ENCODE measurements around the gene RIMKLA.

GRCh38 chr1:42417166-42417565, 36.6 kb downstream of the RIMKLA start:
- TF ChIP-seq, protein P1, sequence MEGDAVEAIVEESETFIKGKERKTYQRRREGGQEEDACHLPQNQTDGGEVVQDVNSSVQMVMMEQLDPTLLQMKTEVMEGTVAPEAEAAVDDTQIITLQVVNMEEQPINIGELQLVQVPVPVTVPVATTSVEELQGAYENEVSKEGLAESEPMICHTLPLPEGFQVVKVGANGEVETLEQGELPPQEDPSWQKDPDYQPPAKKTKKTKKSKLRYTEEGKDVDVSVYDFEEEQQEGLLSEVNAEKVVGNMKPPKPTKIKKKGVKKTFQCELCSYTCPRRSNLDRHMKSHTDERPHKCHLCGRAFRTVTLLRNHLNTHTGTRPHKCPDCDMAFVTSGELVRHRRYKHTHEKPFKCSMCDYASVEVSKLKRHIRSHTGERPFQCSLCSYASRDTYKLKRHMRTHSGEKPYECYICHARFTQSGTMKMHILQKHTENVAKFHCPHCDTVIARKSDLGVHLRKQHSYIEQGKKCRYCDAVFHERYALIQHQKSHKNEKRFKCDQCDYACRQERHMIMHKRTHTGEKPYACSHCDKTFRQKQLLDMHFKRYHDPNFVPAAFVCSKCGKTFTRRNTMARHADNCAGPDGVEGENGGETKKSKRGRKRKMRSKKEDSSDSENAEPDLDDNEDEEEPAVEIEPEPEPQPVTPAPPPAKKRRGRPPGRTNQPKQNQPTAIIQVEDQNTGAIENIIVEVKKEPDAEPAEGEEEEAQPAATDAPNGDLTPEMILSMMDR (IDR thresholded peaks at IDR 0.05; ENCODE audit: low read depth, low read length, poor library complexity, severe bottlenecking) = no peak
- no peak for TF ChIP-seq EZH2phosphoT487 (IDR thresholded peaks at IDR 0.05; ENCODE audit: borderline replicate concordance, low read length)
